Neural cell (in vitro differentiated cells): ENCODE results near the gene RRAGB.

Experiments used
- CTCF ChIP-seq: fragments of 450-650 bp; IDR thresholded peaks from 2 replicates; pipeline ENCODE4 v1.5.1; 2014; ENCODE audit warnings: antibody characterized with exemption, mild to moderate bottlenecking, moderate library complexity; ENCODE audit not compliant: poor library complexity, severe bottlenecking
- EP300 ChIP-seq: fragments of 450-650 bp; conservative IDR thresholded peaks from 2 replicates; pipeline ENCODE4 v1.6.1; 2014; ENCODE audit warnings: antibody characterized with exemption, mild to moderate bottlenecking, moderate library complexity; ENCODE audit not compliant: poor library complexity, severe bottlenecking
- EZH2 ChIP-seq: fragments of 200-600, 300-800 bp; shearing (Covaris generic), sonication (generic); IDR thresholded peaks from 2 replicates; pipeline ENCODE4 v1.6.1; 2014; ENCODE audit warnings: antibody characterized with exemption, low read length, borderline replicate concordance, mild to moderate bottlenecking; ENCODE audit not compliant: insufficient read depth, poor library complexity, severe bottlenecking
- MXI1 ChIP-seq: fragments of 450-650 bp; conservative IDR thresholded peaks from 2 replicates; pipeline ENCODE4 v1.6.1; 2014; ENCODE audit warnings: antibody characterized with exemption, mild to moderate bottlenecking; ENCODE audit not compliant: poor library complexity, severe bottlenecking
- POLR2AphosphoS5 ChIP-seq: IDR thresholded peaks from 2 replicates; pipeline ENCODE4 v1.6.1; 2012
- RAD21 ChIP-seq: fragments of 450-650 bp; conservative IDR thresholded peaks from 2 replicates; pipeline ENCODE4 v1.6.1; 2014; ENCODE audit warnings: antibody characterized with exemption, mild to moderate bottlenecking, moderate library complexity
- REST ChIP-seq: IDR thresholded peaks from 2 replicates; pipeline ENCODE4 v1.6.1; 2012; ENCODE audit warnings: borderline replicate concordance
- SMC3 ChIP-seq: fragments of 450-650 bp; conservative IDR thresholded peaks from 2 replicates; pipeline ENCODE4 v1.6.1; 2014; ENCODE audit warnings: antibody characterized with exemption, mild to moderate bottlenecking, moderate library complexity; ENCODE audit not compliant: poor library complexity

GRCh38 chrX:55738969-55739368, 21.4 kb downstream of the RRAGB start:
- no peak for TF ChIP-seq CTCF
- TF ChIP-seq SMC3, result no peak
- no peak for TF ChIP-seq POLR2AphosphoS5
- TF ChIP-seq REST, result no peak
- no peak for TF ChIP-seq EZH2
- no peak for TF ChIP-seq MXI1
- no peak for TF ChIP-seq EP300
- TF ChIP-seq RAD21, result no peak
